Stimulated activated CD8-positive, alpha-beta memory T cell treated with anti-CD3 and anti-CD28 coated beads, Interleukin-2, amount 100 ng/mL, for 1 hour (primary cell): ENCODE results near the gene CFAP97.
"Not testable (repeated sequence)": the region's sequence is repeated elsewhere in the genome, so short reads cannot be mapped to it uniquely, and the experiment has no call there.

ENCODE experiments used
- DNase-seq, 2 donors: peaks; one replicate each; pipeline ENCODE4 v3.0.0-alpha.2; 2020; ENCODE audit warnings: low read depth in 2 of 2

The CFAP97 gene

GRCh38 chr4:185222598-185222997 is 18.8 kb upstream of the CFAP97 start:
- DNase-seq, result no peak

DNA sequence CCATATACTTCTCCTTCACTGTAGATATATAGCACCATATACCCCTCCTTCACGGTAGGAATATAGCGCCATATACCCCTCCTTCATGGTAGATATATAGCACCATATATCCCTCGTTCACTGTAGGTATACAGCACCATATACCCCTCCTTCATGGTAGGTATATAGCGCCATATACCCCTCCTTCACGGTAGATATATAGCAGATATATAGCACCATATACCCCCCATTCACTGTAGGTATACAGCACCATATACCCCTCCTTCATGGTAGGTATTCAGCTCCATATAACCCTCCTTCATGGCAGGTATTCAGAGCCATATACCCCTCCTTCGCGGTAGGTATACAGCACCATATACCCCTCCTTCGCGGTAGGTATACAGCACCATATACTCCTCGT is 18.1 kb upstream of the CFAP97 start:
- DNase-seq, result no peak

DNA sequence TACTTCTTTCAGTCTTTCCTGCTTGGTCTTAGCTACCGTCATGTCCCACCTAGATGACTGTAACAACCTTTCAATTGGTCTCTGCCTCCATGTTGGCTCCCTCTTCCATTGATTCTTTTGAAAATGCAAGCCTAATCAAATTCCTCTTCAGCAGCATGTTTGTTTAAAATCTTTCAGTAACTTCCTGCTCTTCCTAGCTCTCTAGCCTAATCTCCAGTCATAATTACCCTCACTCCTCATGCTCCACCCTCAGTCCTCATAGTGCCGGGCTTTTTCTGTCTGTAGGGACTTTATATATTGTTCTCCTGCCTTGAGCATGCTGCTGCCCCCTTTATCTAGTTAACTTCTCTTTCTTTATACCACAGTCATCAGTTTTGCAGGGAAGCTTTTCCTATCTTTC is 17.7 kb upstream of the CFAP97 start:
- DNase-seq, result no peak

DNA sequence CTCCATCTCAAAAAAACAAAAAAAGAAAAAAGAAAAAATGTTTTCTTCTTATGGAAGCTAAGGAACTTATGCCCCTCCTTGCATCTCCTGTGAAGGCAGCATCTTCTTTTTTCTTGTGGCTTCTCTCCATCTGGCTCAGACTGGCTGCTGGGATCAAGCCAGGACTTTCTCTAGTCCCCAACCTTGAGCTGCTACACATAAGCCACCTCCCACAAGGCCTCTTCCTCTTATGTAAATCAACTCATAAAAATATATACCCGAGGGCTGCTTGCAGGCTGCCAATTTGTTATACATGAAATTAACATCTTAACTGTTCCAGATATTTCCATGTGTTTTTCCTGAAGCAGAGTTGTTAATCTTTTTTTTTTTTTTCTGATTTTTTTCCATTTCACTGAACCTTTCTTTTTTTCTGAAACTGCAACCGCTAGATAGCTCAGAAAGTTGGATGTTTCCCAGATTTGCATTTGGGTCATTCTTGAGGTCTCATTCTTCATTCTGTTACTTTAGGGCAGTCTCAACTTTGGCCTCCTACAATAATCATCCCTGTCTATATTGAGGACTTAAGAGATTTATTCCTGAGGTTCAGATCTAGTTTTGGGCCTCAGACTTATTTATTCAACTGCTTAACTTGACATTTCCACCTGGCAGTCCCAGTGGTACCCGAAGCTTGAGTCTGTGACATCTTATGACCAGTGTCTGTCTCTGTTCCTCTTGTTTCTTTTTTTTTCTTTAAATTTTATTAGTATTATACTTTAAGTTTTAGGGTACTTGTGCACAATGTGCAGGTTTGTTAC is 15.9 kb upstream of the CFAP97 start:
- DNase-seq, result no peak

DNA sequence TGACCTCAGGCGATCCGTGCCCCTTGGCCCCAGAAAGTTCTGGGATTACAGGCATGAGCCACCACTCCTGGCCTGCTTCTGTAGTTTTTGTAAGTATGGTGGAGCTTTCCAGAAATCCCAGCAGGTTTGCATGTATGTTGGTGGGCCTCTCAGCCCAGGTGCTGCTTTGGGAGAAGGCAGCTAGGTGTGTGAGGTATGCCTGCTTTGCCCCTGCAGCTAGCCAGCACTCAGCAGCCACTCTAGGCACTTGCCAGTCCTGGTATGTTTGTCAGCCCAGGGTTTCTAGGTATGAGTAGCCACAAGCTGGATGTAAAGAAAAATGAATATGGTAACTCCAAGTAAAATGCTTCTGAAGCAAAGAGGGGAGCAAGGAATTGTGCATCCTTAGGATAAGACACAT is 14.5 kb upstream of the CFAP97 start:
- DNase-seq, result no peak

- DNase-seq, result no peak
These were observed 13.7 kb upstream of the CFAP97 start for GRCh38 chr4:185217408-185217975.

DNA sequence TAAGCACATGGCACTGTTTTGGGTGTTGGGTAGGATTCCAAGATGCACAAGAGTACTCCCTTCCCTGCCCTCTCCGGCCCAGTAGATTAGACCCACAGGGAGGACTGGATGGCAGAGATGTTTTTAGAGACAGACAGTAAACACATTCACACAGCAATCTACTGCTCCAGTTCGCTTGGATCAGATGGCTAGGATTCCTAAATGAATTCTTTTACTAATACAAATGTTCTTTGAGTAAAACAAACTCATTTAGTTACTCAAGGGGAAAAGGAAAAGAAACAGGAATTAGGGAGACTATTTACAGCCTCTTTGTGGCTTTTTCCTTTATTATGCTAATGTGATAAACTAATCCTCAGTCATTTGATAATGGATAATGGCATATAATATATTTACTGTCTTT is 11.5 kb upstream of the CFAP97 start:
- DNase-seq, result no peak

DNA sequence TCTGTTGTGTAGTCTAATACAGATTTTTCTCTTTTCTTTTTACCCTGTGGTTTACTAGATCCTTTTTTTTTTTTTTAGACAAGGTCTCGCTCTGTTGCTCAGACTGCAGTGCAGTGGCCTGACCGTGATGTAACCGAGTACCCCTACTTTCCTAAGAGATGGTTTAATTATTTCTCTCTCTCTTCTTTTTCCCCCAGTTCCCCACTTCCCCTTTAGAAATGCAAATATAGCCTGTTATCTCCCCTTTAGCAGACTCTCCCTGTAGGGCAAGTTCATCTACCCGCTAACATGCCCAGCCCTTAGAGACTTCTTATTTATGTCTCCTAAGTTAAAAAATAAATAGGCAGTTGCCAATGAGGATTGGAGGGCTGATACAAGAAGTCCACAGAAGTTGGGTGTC is 10.1 kb upstream of the CFAP97 start:
- DNase-seq, result no peak

DNA sequence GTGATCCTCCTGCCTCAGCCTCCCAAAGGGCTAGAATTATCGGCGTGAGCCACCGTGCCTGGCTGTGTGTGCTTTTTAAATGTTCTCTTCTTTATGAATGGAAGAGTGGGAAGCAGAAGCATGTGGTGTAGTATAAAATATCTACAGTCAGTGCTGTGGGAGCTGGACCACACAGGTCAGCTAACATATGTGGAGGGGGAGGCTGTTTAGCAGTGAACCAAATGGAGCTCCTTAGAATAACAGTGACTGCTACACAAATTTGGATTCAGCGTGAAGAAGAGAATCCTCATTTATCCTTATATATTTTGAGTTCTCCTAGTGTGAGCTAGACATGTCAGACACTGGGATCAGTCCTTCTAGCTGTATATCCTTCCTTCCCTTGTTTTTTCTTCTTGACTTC is 8.8 kb upstream of the CFAP97 start:
- no peak for DNase-seq

- DNase-seq, result no peak
These were observed 7.8 kb upstream of the CFAP97 start for GRCh38 chr4:185211641-185212040.

DNA sequence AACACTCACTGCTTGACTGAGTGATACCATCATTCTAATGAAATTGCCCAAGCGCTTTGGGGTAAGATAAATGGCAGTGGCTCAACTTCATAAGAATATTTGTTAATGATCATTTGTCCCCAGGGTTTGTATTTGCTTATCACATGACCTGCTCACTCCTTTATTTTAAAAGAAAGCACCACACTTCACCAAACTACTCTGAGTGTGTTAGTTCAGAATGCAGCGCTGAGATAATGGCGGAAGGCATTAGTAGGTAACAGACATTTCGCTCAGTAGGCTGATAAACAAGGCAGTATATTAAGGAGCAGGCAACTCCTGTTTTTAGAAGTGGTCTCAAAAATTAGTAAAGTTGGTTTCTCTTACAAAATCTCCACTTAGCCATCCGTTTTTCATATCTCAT is 7.2 kb upstream of the CFAP97 start:
- DNase-seq, result no peak

- DNase-seq, result peak in 1 of 2 donors; percentile 17
These were observed 6.5 kb upstream of the CFAP97 start for GRCh38 chr4:185210102-185210981.

DNA sequence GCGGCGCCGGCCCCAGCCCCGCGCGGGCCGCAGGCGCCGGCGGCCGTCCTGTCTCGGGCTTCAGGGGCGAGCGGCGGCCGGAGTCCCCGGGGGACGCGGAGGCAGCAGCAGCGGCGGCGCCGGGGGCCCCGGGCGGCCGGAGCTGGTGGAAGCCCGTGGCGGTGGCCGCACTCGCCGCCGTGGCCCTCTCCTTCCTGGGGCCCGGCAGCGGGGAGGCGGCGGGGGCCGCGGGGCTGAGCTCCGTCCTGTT is 6.0 kb upstream of the CFAP97 start:
- not testable (repeated sequence) for DNase-seq

GRCh38 chr4:185209031-185209851 is 5.4 kb upstream of the CFAP97 start, which contains the start of gene SNX25:
TSS of gene SNX25 (plus strand) at chr4:185209598. CDS start at chr4:185209827, 229 bp downstream.
- DNase-seq, result peak; percentile 70 to 78

DNA sequence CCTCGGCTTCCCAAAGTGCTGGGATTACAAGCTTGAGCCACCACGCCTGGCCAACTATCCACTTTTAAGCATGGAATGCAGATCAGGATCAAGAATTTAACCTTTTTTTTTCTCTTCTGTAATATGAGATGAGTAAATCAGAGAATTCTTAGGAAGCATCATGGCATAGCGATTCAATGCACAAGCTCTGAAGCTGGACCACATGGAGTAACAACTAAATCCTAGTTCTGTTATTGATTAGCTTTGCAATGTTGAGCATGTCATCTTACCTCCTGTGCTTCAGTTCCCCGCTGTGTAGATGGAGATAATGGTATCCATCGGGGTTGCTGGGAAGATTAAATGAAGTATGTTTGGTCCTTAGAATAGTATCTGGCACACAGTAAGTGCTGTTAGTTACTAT is 3.7 kb upstream of the CFAP97 start:
- DNase-seq, result no peak

DNA sequence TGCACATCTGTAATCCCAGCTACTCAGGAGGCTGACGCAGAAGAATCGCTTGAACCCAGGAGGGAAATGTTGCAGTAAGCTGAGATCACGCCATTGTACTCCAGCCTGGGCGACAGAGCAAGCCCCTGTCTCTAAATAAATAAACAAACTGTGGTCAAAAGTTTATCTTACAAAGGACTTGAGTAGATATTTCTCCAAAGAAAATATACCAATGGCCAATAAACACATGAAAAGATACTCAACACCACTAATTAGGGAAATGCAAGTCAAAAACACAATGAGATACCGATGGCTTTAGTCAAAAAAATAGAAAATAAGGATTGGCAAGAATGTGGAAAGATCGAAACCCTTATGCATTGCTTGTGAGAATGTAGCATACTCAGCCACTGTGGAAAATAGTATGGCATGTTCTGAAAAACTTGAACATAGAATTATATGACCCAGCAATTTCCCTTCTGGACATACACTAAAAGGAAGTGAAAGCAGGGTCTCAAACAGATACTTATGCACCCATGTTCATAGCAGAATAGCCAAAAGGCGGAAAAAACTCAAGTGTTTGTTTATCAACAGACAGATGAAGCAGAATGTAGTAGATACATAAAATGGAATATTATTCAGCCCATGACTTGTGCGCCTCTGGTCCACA is 2.0 kb upstream of the CFAP97 start:
- no peak for DNase-seq

DNA sequence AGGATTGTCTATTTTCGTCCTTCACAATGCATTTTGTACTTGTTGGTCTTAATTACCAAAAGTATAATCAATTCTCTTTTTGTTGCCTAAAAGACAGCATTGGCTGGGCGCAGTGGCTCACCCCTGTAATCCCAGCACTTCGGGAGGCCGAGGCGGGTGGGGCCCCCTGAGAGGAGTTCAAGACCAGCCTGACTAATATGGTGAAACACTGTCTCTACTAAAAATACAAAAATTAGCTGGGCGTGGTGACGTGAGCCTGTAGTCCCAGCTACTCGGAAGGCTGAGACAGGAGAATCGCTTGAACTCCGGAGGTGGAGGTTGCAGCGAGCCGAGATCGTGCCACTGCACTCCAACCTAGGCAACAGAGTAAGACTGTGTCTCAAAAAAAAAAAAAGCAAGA is 1.3 kb upstream of the CFAP97 start:
- not testable (repeated sequence) for DNase-seq

DNA sequence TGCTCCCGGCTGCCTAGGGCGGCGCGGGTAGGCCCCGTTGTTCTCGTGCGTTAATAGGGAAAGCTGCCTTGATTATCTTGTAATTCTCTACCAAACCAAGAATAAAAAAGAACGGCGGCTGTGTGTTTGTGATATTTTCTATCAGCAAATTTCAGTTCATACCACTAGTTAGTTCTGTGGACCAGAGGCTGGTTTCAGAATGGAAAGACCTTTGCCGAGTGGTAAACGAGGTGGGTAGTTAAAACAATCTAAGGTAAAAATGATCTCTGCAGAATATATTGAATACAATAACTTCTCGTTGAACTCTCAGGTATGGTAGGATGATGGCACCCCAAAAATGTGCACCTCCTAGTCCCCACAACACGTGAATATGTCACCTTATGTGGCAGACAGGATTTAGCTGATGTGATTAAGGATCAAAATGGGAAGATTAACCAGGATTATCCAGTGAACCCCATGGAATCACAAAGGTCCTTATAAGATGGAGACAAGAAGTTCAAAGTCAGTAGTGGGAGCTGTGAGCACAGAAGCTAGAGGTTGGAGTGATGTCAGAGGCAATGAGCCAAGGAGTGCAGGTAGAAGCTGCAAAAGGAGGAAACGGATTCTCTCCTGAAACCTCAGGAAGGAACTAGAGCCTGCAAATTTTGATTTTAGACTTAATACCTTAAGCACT is 574 bp upstream of the CFAP97 start:
- DNase-seq, result no peak

DNA sequence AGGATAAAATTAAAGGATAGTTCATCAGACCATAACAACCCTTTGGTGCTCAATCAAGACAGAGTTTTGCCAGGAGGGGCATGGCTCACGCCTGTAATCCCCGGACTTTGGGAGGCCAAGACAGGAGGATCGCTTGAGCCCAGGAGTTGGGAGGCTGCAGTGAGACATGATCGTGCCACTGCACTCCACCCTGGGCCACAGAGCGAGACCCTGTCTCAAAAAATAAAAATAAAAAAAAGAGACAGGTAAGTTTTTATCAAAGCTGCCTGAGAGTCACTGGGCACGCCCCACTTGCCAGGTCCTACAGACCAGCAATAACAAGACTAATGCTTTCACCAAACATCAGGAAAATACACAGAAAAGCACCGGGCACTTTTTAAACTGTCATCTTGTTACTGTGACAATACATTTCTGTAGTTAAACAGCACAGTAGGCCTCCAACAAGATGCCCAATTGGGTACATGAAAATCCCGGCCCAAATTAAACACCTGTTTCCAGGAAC is 765 bp downstream of the CFAP97 start:
- DNase-seq, result no peak
